Endothelial cell of umbilical vein (primary cell): Measurements from ENCODE around the gene LHX4. TPM values are rescaled to one million over a fixed set of nuclear protein-coding genes. Genes with fewer than 3 reads are reported as not detected.

Experiments used
- BruUV-seq: library from RNA; stranded (reverse); fragments of 400-500 nt; replicated peaks from 2 replicates; lab custom pipeline; 2021; lab: Mats Ljungman, UMichigan
- CTCF ChIA-PET: fragments of 300-600, 350-600 bp; sonication (Branson Sonifier 250); formaldehyde crosslinking; loops from one replicate; lab custom pipeline; 2021; ENCODE audit warnings: antibody characterized with exemption, inconsistent platforms; lab: Charles Lee
- POLR2A ChIA-PET: fragments of 300-600, 350-600 bp; sonication (Branson Sonifier 250); formaldehyde crosslinking; loops from one replicate; lab custom pipeline; 2021; ENCODE audit warnings: antibody characterized with exemption, inconsistent platforms; lab: Charles Lee
- DNase-seq: peaks from one replicate; pipeline ENCODE4 v3.0.0-alpha.2; 2011; ENCODE audit warnings: low read depth, low spot score
- FAIRE-seq: peaks from 2 replicates; lab custom pipeline; 2011; peaks lifted over from hg19 to GRCh38; lab: Jason Lieb, UNC
- H2AFZ ChIP-seq: 2 replicates; pipeline ENCODE4 v1.6.0; 2012; ENCODE audit warnings: low read depth, low read length, control low read depth, inconsistent platforms
- H3K27ac ChIP-seq: 2 replicates; pipeline ENCODE4 v1.5.1; 2011; ENCODE audit warnings: low read depth, mild to moderate bottlenecking, control low read depth, low read length, moderate library complexity; ENCODE audit not compliant: insufficient read depth
- H3K27me3 ChIP-seq, 2 experiments: 2 replicates each; pipeline versions ENCODE4 v1.6.0 to v1.6.1; 2011; ENCODE audit warnings: low read length in 2 of 2, mixed read lengths in 1 of 2; ENCODE audit not compliant: control insufficient read depth in 2 of 2, insufficient read depth in 2 of 2
- H3K36me3 ChIP-seq, 2 experiments: 2 replicates in 1 of 2; 3 replicates in 1 of 2; pipeline ENCODE4 v1.5.1; 2011; ENCODE audit warnings: low read length in 2 of 2, mild to moderate bottlenecking in 1 of 2, moderate library complexity in 1 of 2; ENCODE audit not compliant: control insufficient read depth in 2 of 2, insufficient read depth in 2 of 2; ENCODE audit errors: extremely low read depth in 1 of 2
- H3K4me1 ChIP-seq: 3 replicates; pipeline ENCODE4 v1.5.1; 2011; ENCODE audit warnings: mild to moderate bottlenecking, low read length; ENCODE audit not compliant: control insufficient read depth, insufficient read depth; ENCODE audit errors: extremely low read depth
- H3K4me2 ChIP-seq: 2 replicates; pipeline ENCODE4 v1.6.1; 2011; ENCODE audit warnings: low read length, control low read depth, mixed read lengths; ENCODE audit not compliant: insufficient read depth
- H3K4me3 ChIP-seq, 3 experiments: fragments of 200-600 bp in 1 of 3; sonication (generic), shearing (Covaris generic) in 1 of 3; replicated peaks in 1 of 3; 2 replicates each; pipeline ENCODE4 v1.5.1; 2011 to 2016; ENCODE audit warnings: control low read depth in 3 of 3, low read length in 3 of 3, mild to moderate bottlenecking in 2 of 3, inconsistent platforms in 1 of 3, low read depth in 1 of 3, moderate library complexity in 1 of 3; ENCODE audit not compliant: insufficient read depth in 1 of 3
- H3K79me2 ChIP-seq: 2 replicates; pipeline ENCODE4 v1.6.0; 2012; ENCODE audit warnings: low read length, inconsistent platforms; ENCODE audit not compliant: control insufficient read depth, insufficient read depth
- H3K9ac ChIP-seq: replicated peaks from 2 replicates; pipeline ENCODE3; 2011; ENCODE audit warnings: low read length, control low read depth; ENCODE audit not compliant: insufficient read depth; ENCODE audit errors: extremely low read depth
- H3K9me1 ChIP-seq: replicated peaks from 3 replicates; pipeline ENCODE4 v1.6.0; 2011; ENCODE audit warnings: mild to moderate bottlenecking, low read length; ENCODE audit not compliant: control insufficient read depth, insufficient read depth; ENCODE audit errors: extremely low read depth
- H3K9me3 ChIP-seq: replicated peaks from 2 replicates; pipeline ENCODE4 v1.5.1; 2012; ENCODE audit warnings: low read length, inconsistent platforms; ENCODE audit not compliant: control insufficient read depth, insufficient read depth
- H4K20me1 ChIP-seq: replicated peaks from 2 replicates; pipeline ENCODE3; 2011; ENCODE audit warnings: mild to moderate bottlenecking, low read length; ENCODE audit not compliant: control insufficient read depth, insufficient read depth; ENCODE audit errors: extremely low read depth
- JUN ChIP-seq: IDR thresholded peaks from 2 replicates; pipeline ENCODE4 v1.6.1; 2011; ENCODE audit warnings: borderline replicate concordance, low read depth; ENCODE audit not compliant: insufficient read length, insufficient read depth
- POLR2A ChIP-seq: IDR thresholded peaks from 2 replicates; pipeline ENCODE4 v1.6.1; 2012; ENCODE audit warnings: low read depth, mild to moderate bottlenecking, control low read depth, low read length
- POLR2AphosphoS5 ChIP-seq: IDR thresholded peaks from 2 replicates; pipeline ENCODE4 v1.6.1; 2012; ENCODE audit warnings: low read depth, mild to moderate bottlenecking, control low read depth, low read length, moderate library complexity; ENCODE audit not compliant: insufficient read depth
- dilution Hi-C: fragments of 300-500 bp; cut with MboI; formaldehyde crosslinking; loops from one replicate; pipeline ENCODE4 v1.15.0; 2019; ENCODE audit warnings: low sequenced_read_pairs; ENCODE audit not compliant: extremely low pct_ligation_motif_present
- intact Hi-C: fragments of 100-400 bp; cut with micrococcal nuclease; formaldehyde crosslinking; loops from one replicate; pipeline ENCODE4 v1.10.0; 2022
- polyA plus RNA-seq, 4 experiments: library from polyadenylated mRNA; depleted of rRNA in 3 of 4; stranded (reverse) in 3 of 4; unstranded in 1 of 4; fragments of >200 nt; gene quantifications; 2 replicates each; pipeline versions ENCODE4 v1.2.1 to v1.2.3, GENCODE V29; 2011 to 2012; ENCODE audit warnings: missing spikeins in 1 of 4
- total RNA-seq: library from RNA; stranded (reverse); gene quantifications from 2 replicates; pipeline ENCODE4 v1.2.3, GENCODE V29; 2021
- TF ChIP-seq, protein P1 (sequence below), 2 donors: IDR thresholded peaks; 1 replicate in 1 of 2; 2 replicates in 1 of 2; pipeline ENCODE4 v1.5.1; 2011; ENCODE audit warnings: low read length in 2 of 2, mild to moderate bottlenecking in 2 of 2, moderate library complexity in 2 of 2, control low read depth in 1 of 2, inconsistent platforms in 1 of 2, low read depth in 1 of 2; ENCODE audit not compliant: insufficient read depth in 1 of 2; ENCODE audit errors: extremely low read depth in 1 of 2
- TF ChIP-seq, protein P2 (sequence below): IDR thresholded peaks from 2 replicates; pipeline ENCODE4 v1.6.1; 2011; ENCODE audit not compliant: insufficient read depth, insufficient read length

Gene LHX4
- total and polyA plus RNA-seq, 2 donors (not counting 3 experiments of a cell fraction or from before 2014, with no cell fraction given) = not detected

DNA sequence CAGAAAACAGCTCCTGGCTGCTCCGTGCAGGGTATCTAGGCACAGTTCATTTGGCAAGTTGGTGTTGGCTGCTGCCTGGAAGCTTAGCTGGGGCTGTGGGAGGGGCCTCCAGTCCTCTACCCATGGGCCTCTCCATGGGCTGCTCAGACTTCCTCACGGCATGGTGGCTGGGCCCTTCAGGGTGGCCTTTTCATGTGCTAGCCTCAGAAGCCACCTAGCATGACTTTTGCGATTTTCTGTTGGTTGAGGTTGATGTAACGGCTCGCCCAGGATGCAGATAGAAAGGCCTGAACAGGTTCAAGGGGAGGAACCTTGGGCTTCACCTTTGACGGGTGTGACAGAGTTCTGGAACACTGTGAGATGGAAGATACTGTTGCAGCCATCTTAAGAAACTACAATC is 25.8 kb upstream of the LHX4 start:
- POLR2A ChIA-PET = no interaction called here

DNA sequence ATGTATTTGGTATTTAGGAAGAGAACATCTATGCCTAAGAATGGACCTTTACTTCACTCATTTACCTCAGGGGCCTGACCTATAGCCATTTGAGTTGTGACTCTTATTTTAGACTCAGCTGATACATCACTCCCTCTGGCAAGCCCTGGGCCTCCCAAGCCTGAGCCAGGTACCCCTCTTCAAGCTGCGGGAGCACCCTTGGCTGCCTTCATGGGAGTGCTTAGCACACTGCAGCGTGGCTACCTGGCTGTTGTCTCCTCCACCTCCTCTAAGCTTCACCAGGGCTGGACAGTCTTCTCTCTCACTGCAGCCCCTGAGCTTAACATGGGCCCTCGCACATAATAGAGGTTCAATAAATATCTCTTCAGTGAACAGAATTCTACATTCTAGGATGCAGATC is 23.5 kb upstream of the LHX4 start:
- FAIRE-seq (no peak), DNase-seq (no peak)
- no peak overlapping the region for H2AFZ ChIP-seq
- H3K4me2 ChIP-seq = no peak overlapping the region
- H3K9ac ChIP-seq = no peak overlapping the region
- no peak for TF ChIP-seq POLR2A
- TF ChIP-seq, protein P1, sequence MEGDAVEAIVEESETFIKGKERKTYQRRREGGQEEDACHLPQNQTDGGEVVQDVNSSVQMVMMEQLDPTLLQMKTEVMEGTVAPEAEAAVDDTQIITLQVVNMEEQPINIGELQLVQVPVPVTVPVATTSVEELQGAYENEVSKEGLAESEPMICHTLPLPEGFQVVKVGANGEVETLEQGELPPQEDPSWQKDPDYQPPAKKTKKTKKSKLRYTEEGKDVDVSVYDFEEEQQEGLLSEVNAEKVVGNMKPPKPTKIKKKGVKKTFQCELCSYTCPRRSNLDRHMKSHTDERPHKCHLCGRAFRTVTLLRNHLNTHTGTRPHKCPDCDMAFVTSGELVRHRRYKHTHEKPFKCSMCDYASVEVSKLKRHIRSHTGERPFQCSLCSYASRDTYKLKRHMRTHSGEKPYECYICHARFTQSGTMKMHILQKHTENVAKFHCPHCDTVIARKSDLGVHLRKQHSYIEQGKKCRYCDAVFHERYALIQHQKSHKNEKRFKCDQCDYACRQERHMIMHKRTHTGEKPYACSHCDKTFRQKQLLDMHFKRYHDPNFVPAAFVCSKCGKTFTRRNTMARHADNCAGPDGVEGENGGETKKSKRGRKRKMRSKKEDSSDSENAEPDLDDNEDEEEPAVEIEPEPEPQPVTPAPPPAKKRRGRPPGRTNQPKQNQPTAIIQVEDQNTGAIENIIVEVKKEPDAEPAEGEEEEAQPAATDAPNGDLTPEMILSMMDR (IDR thresholded peaks at IDR 0.05; ENCODE audit: extremely low read depth in 1 of 2, insufficient read depth in 1 of 2, low read depth in 1 of 2, low read length in 2 of 2) = no peak
- POLR2A ChIA-PET = no interaction called here
- intact Hi-C loops = no loop called here
- no peaks in the 10 kb centered on the region for H3K36me3 ChIP-seq
- H3K4me3 ChIP-seq = no peak overlapping the region
- H3K27me3 ChIP-seq = no peaks in the 10 kb centered on the region
- no peak overlapping the region for H3K27ac ChIP-seq
- no peaks in the 10 kb centered on the region for H4K20me1 ChIP-seq
- no peaks in the 10 kb centered on the region for H3K79me2 ChIP-seq
- CTCF ChIA-PET = interaction anchor here (0.9 to 1.9 kb wide), 3 partner anchors 8 to 209 kb away, joined by 3 to 7 read pairs (median 6); no protein-coding TSS in a partner anchor
- no peaks in the 10 kb centered on the region for H3K4me1 ChIP-seq
- no TSS peak for BruUV-seq
- no peaks in the 10 kb centered on the region for H3K9me1 ChIP-seq
- dilution Hi-C loops = no loop called here
- no peaks in the 10 kb centered on the region for H3K9me3 ChIP-seq

More for the DNA sequence above, 25.8 kb upstream of the LHX4 start:
- TF ChIP-seq JUN (no peak), POLR2AphosphoS5 (no peak)
- TF ChIP-seq, protein P2, sequence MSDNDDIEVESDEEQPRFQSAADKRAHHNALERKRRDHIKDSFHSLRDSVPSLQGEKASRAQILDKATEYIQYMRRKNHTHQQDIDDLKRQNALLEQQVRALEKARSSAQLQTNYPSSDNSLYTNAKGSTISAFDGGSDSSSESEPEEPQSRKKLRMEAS = no peak
- no peak overlapping the region for H3K9ac ChIP-seq
- FAIRE-seq = no peak
- no peaks in the 10 kb centered on the region for H3K36me3 ChIP-seq
- CTCF ChIA-PET = no interaction called here
- no peaks in the 10 kb centered on the region for H3K9me1 ChIP-seq
- no peaks in the 10 kb centered on the region for H3K27me3 ChIP-seq
- no peaks in the 10 kb centered on the region for H3K4me1 ChIP-seq
- no peak overlapping the region for H3K4me2 ChIP-seq
- BruUV-seq = no TSS peak
- no peak for DNase-seq
- H2AFZ ChIP-seq = no peak overlapping the region
- intact Hi-C loops (no loop called here), dilution Hi-C loops (no loop called here)
- no peaks in the 10 kb centered on the region for H3K9me3 ChIP-seq
- H3K4me3 ChIP-seq = no peak overlapping the region
- H3K27ac ChIP-seq = no peak overlapping the region
- no peaks in the 10 kb centered on the region for H4K20me1 ChIP-seq
- H3K79me2 ChIP-seq = no peaks in the 10 kb centered on the region
